GM21717 (cell line): ENCODE results near the gene OXLD1.

Source experiments
- ATAC-seq: cut with Tn5 transposase; IDR thresholded peaks from one replicate; pipeline ENCODE4 v1.9.1; 2021; ENCODE audit warnings: mild to moderate bottlenecking, moderate library complexity; ENCODE audit not compliant: unreplicated experiment

OXLD1 gene

GRCh38 chr17:81655378-81656117 is 10.9 kb downstream of the OXLD1 start:
- ATAC-seq = no peak

DNA sequence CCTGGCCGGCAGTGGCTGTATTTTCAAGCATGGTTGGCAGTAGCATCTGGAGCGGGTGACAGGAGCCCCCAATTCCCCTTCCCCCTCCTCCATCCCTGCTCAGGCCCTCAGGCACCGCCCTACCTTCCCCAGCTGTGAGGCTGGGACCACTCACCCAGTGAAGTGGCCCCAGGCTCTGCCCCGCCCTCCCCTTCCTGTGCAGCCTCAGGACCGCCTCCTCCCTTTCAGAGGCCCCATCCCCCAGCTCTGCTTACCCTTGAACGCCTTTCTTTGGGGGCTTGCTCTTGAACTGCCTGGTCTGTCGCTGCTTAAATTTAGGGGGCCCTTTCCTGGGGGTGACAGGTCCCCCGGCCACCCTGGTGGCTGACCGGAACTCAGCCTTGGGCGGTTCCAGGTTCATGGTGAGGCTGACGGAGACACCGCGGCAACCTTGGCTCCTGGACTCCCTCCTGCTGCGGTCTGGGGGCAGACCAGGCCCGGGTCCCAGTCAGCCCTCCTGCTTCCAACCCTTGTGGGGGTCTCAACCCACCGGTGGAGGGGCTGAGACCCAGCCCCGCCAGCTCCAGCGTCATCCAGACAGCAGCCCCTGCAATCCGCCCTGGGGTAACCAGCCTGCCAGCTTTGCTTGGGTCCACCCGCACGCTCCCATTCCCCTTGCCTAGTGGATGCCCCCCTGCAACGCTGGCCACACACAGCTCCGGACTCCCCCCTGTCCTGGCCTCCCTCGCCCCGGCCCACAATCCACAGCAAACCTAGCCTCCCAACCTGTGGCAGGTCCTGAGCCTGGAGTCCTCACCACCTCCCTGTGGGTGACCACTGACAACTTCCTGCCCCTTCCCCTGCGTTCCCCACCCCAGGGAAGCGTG is 13.3 kb downstream of the OXLD1 start:
- ATAC-seq = no peak

DNA sequence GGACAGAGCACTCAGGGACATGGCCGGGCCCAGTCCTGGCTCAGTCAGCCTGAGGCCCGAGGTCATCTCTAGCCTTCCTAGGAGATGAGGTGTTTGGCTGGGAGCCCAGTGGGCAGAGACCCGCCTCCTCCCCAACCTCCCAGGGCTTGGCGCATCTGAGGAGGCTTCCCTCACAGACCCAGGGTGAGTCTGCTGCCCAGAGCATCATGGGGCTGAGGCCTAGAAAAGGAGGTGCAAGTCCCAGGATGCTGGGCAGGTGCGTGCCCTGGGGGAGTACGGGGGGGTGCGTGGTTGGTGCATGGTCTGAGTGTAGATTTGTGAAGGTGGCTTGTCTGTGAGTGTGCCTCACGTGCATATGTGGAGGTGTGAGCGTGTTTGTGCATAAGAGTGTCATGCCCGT is 14.7 kb downstream of the OXLD1 start:
- no peak for ATAC-seq

DNA sequence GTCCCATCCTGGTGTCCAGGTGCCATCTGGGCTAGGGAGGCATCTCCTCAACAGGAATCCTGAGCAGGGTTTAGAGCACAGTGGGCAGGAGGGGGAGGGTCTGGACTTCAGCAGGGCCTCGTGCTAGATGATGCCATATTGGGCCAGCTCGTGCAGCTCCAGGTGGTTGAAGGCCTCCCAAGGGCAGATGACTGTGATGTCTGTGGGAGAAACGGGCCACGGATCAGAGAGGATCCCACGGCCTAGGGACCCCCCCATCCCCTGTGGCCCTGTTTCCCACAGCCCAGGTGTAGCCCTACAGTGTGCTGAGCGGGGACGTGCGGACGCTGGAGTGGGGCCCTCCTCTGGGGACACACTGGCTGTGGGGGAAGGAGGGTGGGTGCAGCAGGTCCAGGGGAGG is 15.5 kb downstream of the OXLD1 start:
- no peak for ATAC-seq

DNA sequence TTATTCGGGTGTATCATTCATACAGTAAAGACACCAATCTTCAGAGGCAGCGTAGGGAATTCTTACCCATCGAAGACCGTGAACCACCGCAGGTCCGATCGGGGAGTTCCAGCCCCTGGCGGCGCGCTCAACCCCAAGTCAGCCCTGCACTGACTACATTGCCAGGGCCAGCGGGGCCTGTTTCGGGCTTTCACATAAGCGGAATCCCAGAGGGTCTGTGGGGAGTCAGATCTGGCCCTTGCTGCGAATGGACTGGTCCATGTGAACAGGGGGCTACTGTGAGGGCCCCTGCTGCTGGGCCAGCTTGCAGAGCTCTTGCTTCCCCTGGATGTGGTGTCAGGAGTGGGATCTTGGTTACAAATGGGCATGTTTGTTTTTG is 17.7 kb downstream of the OXLD1 start:
- no peak for ATAC-seq

DNA sequence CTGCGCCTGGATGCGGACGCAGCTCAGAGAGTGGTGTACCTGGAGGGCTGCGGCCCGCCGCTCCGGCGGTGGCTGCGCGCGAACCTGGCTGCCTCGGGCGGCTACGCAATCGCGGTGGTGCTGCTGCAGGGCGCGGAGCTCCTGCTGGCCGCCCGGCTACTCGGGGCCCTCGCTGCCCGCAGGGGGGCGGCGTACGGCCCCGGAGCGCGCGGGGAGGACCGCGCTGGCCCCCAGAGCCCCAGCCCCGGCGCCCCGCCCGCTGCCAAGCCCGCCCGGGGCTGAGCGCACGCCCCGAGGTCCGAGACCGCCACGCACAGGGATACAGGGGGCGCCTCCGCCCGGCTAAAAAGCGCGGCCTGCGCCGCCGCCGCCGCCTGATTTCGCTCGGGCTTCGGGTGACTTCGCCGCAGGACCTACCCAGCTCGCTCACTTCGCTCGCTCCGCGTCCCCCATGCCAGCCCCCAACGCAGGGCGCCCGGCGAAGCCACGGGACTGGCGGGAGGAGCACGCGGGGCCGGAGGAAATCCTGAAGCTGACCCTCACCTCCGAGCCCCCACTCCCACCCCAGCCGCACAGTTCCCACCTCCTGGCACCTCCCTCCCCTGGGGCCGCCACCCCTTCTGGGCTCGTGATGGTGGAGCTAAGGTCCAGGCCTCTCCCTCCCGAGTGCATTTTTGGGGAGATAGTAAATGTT is 18.2 kb downstream of the OXLD1 start:
- no peak for ATAC-seq

DNA sequence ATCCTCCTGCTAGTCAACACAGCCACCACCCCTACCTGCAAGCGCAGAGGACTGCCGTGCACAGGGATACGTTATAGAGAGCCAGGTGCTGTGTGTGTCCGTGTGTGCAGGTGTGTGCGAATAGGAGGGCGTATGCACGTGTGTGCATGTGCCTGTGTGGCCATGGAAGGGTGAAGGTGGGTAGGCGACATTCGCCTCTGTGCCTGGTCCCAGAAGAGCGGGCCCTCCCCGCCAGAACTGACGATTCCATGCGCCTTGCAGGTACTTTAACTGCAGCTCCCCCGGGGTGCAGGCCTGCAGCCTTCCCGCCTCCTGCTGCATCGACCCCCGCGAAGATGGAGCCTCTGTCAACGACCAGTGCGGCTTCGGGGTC is 18.8 kb downstream of the OXLD1 start:
- no peak for ATAC-seq

GRCh38 chr17:81646869-81647600 is 19.4 kb downstream of the OXLD1 start:
- ATAC-seq = no peak

GRCh38 chr17:81644976-81645952 is 21.1 kb downstream of the OXLD1 start:
- ATAC-seq = no peak

GRCh38 chr17:81644496-81644895 is 21.9 kb downstream of the OXLD1 start:
- ATAC-seq = no peak

GRCh38 chr17:81641825-81642489 is 24.4 kb downstream of the OXLD1 start:
- ATAC-seq = no peak

- no peak for ATAC-seq
These were observed 26.4 kb downstream of the OXLD1 start for GRCh38 chr17:81640011-81640410.

GRCh38 chr17:81638683-81639082 is 27.7 kb downstream of the OXLD1 start:
- ATAC-seq = no peak

DNA sequence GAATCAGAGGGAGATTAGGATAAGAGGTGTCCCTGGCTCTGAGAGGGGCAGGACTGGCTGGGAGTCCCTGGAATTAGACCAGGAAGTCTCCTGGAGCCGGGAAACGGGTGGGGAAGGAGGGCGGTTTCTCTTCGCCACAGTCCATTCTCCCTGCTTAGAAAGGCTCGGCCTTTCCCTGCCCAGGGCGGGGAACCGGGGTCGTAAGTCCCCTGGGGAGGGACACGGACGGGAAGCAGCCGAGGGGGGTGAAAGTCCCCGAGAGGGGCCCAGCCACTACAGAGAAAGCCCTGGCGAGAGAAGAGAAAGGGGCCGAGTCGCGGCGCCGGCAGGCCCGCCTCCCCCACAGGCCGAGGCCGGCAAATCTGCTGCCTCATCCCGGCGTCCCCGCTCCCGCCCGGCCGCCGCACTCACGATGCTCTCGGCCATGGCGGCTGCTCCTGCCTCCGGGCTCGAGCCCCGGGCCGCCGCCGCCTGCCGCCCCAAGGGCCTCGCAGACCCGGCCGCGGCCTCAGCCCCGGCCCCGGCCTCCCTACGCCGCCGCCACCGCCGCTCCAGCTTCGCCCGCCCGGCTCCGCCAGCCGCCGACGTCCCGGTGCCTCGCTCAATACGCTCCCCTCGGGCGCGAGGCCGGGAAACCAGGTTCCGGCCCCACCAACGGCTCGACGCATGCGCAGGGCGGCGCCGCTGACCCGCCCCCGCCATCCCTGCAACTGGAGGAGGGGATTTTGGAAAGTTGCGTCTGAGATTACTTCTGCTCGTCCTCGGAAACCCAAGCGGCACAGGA is 29.7 kb downstream of the OXLD1 start, which contains the start of the genes NPLOC4 and TSPAN10:
Gene NPLOC4 (minus strand): TSS at position 608 of the 784 bp plus-strand sequence. CDS start 182 bp downstream, at position 426.
Gene TSPAN10 (plus strand): TSS at position 692 of the 784 bp plus-strand sequence. CDS start 5,217 bp downstream, outside the sequence.
- peak; percentile 70 for ATAC-seq

- ATAC-seq = peak; percentile 22
These were observed 30.4 kb downstream of the OXLD1 start for GRCh38 chr17:81635973-81636504.

GRCh38 chr17:81635431-81635830 is 31.0 kb downstream of the OXLD1 start:
- ATAC-seq = no peak

GRCh38 chr17:81631482-81631881 is 34.9 kb downstream of the OXLD1 start:
- no peak for ATAC-seq

- ATAC-seq = no peak
These were observed 36.1 kb downstream of the OXLD1 start for GRCh38 chr17:81630274-81630673.
